AG04450 (cell line): ENCODE results near the gene HOXA3. TPM values are rescaled to one million over a fixed set of nuclear protein-coding genes. Genes with fewer than 3 reads are reported as not detected.

Experiments used
- CTCF ChIA-PET: fragments of 300-600, 350-600 bp; formaldehyde crosslinking; extraction: SDS; loops from one replicate; lab custom pipeline; 2022; ENCODE audit warnings: antibody characterized with exemption, inconsistent platforms; lab: Charles Lee
- POLR2A ChIA-PET: fragments of 350-600 bp; formaldehyde crosslinking; extraction: SDS; loops from one replicate; lab custom pipeline; 2021; ENCODE audit warnings: antibody characterized with exemption, inconsistent platforms; lab: Yijun Ruan, JAX
- DNase-seq: peaks from one replicate; pipeline ENCODE4 v3.0.0-alpha.2; 2011; ENCODE audit warnings: low read depth, low spot score
- H3K27ac ChIP-seq: one replicate; pipeline ENCODE4 v1.5.1; 2012; ENCODE audit warnings: low read depth, low read length, control low read depth
- H3K27me3 ChIP-seq: one replicate; pipeline ENCODE4 v1.6.0; 2012; ENCODE audit warnings: low read length; ENCODE audit not compliant: control insufficient read depth, insufficient read depth
- H3K4me3 ChIP-seq: 2 replicates; pipeline ENCODE4 v1.5.1; 2011; ENCODE audit warnings: mild to moderate bottlenecking, low read depth, low read length, control low read depth
- H3K9me3 ChIP-seq: 2 replicates; pipeline ENCODE4 v1.5.1; 2012; ENCODE audit warnings: low read length; ENCODE audit not compliant: control insufficient read depth, insufficient read depth
- CTCF ChIP-seq: IDR thresholded peaks from 2 replicates; pipeline ENCODE4 v1.5.1; 2011; ENCODE audit warnings: low read depth, low read length, control low read depth, inconsistent platforms
- polyA plus RNA-seq: library from polyadenylated mRNA; depleted of rRNA; stranded (reverse); fragments of >200 nt; gene quantifications from 2 replicates; pipeline ENCODE4 v1.2.3, GENCODE V29; 2011

The HOXA3 gene
- polyA plus RNA-seq, 1 experiment = 1.6 TPM

- Histone ChIP-seq H3K27me3 (no peaks in the 10 kb centered on the region), H3K9me3 (no peaks in the 10 kb centered on the region), H3K4me3 (peak overlapping the region; percentile 60), H3K27ac (peak overlapping the region; percentile 94)
- ChIA-PET POLR2A (interaction anchor here (0.7 to 1.6 kb wide), 6 partner anchors 10 to 1266 kb away, joined by 3 to 7 read pairs (median 3); partner anchors contain the start of gene SKAP2), CTCF (interaction anchor here (1.2 kb wide), 1 partner anchor 265 kb away, joined by 3 read pairs; no protein-coding TSS in a partner anchor)
- TF ChIP-seq CTCF = no peak
- DNase-seq = no peak
Measured at GRCh38 chr7:27123007-27123476, 29.3 kb downstream of the HOXA3 start.

DNA sequence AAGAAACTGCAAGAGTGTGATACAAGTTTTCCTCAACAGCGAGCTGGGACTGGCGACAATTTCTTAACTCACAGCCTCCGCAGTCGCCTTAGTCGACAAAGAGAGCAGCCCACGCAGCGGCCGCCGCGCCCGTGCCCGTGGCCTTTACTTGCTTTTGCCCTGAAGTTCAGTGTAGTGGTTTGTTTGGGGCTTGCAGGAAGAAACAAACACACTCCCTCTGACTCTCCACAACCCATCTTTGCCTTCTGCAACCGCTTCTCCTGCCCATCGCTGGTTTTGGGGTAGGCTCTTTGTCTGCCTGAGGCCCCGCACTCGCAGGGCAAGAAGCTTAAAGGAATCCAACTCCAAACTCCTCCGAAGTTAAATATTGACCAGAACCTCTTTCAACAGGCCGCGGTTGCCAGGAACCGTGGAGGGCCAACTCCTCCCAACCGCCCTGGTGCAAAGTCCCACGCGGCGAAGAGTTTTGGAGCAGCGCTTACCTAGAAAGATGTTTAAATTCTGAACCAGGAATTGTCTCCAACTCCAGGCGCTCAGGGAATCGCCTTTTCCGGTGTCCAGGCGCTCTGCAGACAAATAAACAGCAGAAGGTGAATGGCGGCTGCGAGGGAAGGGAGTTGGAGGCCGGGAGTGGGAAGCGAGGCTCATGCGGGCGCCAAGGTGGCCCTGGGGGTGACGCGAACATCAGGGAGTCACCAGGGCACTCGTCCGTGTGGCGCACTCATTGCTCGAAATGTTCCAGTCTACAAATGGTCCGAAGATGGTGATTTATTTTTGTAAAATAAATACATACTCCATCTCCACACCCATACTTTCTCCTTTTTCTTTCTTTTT, 30.1 kb downstream of the HOXA3 start:
- TF ChIP-seq CTCF = no peak
- no peaks in the 10 kb centered on the region for H3K27me3 ChIP-seq
- CTCF ChIA-PET = interaction anchor here (0.6 to 3.1 kb wide), 3 partner anchors 21 to 265 kb away, joined by 3 to 16 read pairs (median 3); partner anchors contain the start of gene HOXA5

GRCh38 chr7:27121684-27122076, 30.7 kb downstream of the HOXA3 start:
- TF ChIP-seq CTCF = no peak
- Histone ChIP-seq H3K27me3 (no peaks in the 10 kb centered on the region), H3K4me3 (peak overlapping the region; percentile 60), H3K27ac (peak overlapping the region; percentile 94), H3K9me3 (no peaks in the 10 kb centered on the region)
- POLR2A ChIA-PET = interaction anchor here (0.8 to 5.2 kb wide), 5 partner anchors 11 to 434 kb away, joined by 3 to 42 read pairs (median 7); partner anchors contain the start of genes HOXA1 and SKAP2
- CTCF ChIA-PET = interaction anchor here (0.6 to 3.1 kb wide), 2 partner anchors 22 to 265 kb away, joined by 3 to 16 read pairs; partner anchors contain the start of gene HOXA5
- DNase-seq = no peak

More for the DNA sequence above, 30.1 kb downstream of the HOXA3 start:
- H3K4me3 ChIP-seq = peak overlapping the region; percentile 60
- POLR2A ChIA-PET = interaction anchor here (0.7 to 1.6 kb wide), 7 partner anchors 9 to 1266 kb away, joined by 3 to 7 read pairs (median 3); partner anchors contain the start of gene SKAP2
- DNase-seq = no peak
- no peaks in the 10 kb centered on the region for H3K9me3 ChIP-seq
- H3K27ac ChIP-seq = peak overlapping the region; percentile 94

DNA sequence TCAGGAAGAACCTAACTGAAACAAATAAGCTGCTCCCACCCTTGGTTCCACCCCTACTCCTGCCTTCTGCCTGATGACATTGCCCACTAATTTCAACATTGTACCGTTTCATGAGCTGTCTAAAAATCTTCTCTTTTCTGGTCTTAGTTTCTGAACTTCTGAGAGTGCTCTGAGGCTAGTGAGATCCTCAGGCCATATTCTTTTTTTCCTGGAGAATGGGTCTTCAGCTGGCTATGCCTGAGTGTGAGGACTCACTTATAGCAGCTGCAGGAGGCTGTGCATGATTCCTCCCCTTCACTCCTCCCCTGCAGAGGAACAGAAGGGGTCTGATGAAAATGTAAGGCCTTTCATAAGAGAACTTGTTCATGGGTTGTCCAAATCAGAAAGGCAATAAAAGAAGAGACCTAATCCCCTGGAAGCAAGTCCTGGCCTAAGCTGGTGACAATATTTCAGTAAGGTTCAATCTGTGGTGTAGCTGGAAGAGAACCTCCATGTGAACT, 32.9 kb downstream of the HOXA3 start:
- Histone ChIP-seq H3K27me3 (no peaks in the 10 kb centered on the region), H3K4me3 (no peak overlapping the region), H3K9me3 (no peaks in the 10 kb centered on the region), H3K27ac (peak overlapping the region; percentile 31)
- TF ChIP-seq CTCF = no peak
- POLR2A ChIA-PET = interaction anchor here (0.8 to 5.2 kb wide), 6 partner anchors 9 to 32 kb away, joined by 3 to 42 read pairs (median 8); partner anchors contain the start of genes HOXA1, HOXA4 and HOXA5
- CTCF ChIA-PET = interaction anchor here (0.6 to 3.1 kb wide), 6 partner anchors 12 to 265 kb away, joined by 3 to 16 read pairs (median 5); partner anchors contain the start of genes HOXA4 and HOXA5
- DNase-seq = no peak
